HepG2 (cell line): ENCODE data around the gene GRB10. TPM values are rescaled to one million over a fixed set of nuclear protein-coding genes. Genes with fewer than 3 reads are reported as not detected.
A peak's percentile ranks its signal among the peaks of the same experiment; 100 is the strongest.

ENCODE experiments used
- AKAP8 ChIP-seq: sonication (generic); formaldehyde crosslinking; IDR thresholded peaks from 2 replicates; pipeline ENCODE4 v1.5.1; 2020; ENCODE audit warnings: mild to moderate bottlenecking, missing genetic modification reagents
- DPF2 ChIP-seq: sonication (generic); formaldehyde crosslinking; IDR thresholded peaks from 2 replicates; pipeline ENCODE4 v1.4.0; 2020; ENCODE audit warnings: mild to moderate bottlenecking, low read depth, missing genetic modification reagents, borderline replicate concordance
- GATAD2A ChIP-seq: IDR thresholded peaks from 2 replicates; pipeline ENCODE4 v1.6.1; 2016
- HOXA3 ChIP-seq: sonication (generic); formaldehyde crosslinking; IDR thresholded peaks from 2 replicates; pipeline ENCODE4 v1.5.0; 2020; ENCODE audit warnings: missing genetic modification reagents
- KDM2A ChIP-seq: sonication (generic); formaldehyde crosslinking; IDR thresholded peaks from 2 replicates; pipeline ENCODE4 v1.4.0; 2020; ENCODE audit warnings: low read depth, missing genetic modification reagents, borderline replicate concordance
- MAFK ChIP-seq, 2 experiments: IDR thresholded peaks in 1 of 2; conservative IDR thresholded peaks in 1 of 2; 2 replicates each; pipeline ENCODE4 v1.6.1; 2011; ENCODE audit warnings: improper control_type of control experiment in 2 of 2, low read length in 2 of 2
- NFYB ChIP-seq: sonication (generic); formaldehyde crosslinking; IDR thresholded peaks from 2 replicates; pipeline ENCODE4 v1.4.0; 2020; ENCODE audit warnings: missing genetic modification reagents
- NR2C2 ChIP-seq: sonication (generic); formaldehyde crosslinking; IDR thresholded peaks from 2 replicates; pipeline ENCODE4 v1.4.0; 2020; ENCODE audit warnings: missing genetic modification reagents, mild to moderate bottlenecking, moderate library complexity, borderline replicate concordance
- NR2F6 ChIP-seq, 2 experiments: IDR thresholded peaks; 2 replicates each; pipeline ENCODE4 v1.6.1; 2016; ENCODE audit warnings: antibody characterized with exemption in 1 of 2, mild to moderate bottlenecking in 1 of 2
- POGZ ChIP-seq: sonication (generic); formaldehyde crosslinking; IDR thresholded peaks from 2 replicates; pipeline ENCODE4 v1.4.0; 2020; ENCODE audit warnings: mild to moderate bottlenecking, missing genetic modification reagents
- RXRA ChIP-seq: sonication (generic); formaldehyde crosslinking; IDR thresholded peaks from 2 replicates; pipeline ENCODE4 v1.5.1; 2020; ENCODE audit warnings: missing genetic modification reagents
- RXRB ChIP-seq: IDR thresholded peaks from 2 replicates; pipeline ENCODE4 v1.6.1; 2016; ENCODE audit warnings: borderline replicate concordance, missing genetic modification reagents, missing compliant biosample characterization
- SOX6 ChIP-seq, 2 experiments: fragments of 450-650 bp in 1 of 2; sonication (generic) in 1 of 2; formaldehyde crosslinking in 1 of 2; IDR thresholded peaks; 2 replicates each; pipeline versions ENCODE4 v1.4.0 to v1.6.1; 2017 to 2020; ENCODE audit warnings: antibody characterized with exemption in 1 of 2, mild to moderate bottlenecking in 1 of 2, missing genetic modification reagents in 1 of 2
- ZMYM3 ChIP-seq: sonication (generic); formaldehyde crosslinking; IDR thresholded peaks from 2 replicates; pipeline ENCODE4 v1.5.1; 2020; ENCODE audit warnings: mild to moderate bottlenecking, missing genetic modification reagents
- ZNF281 ChIP-seq: sonication (generic); formaldehyde crosslinking; IDR thresholded peaks from 2 replicates; pipeline ENCODE4 v1.4.0; 2020; ENCODE audit warnings: missing genetic modification reagents, borderline replicate concordance
- ZNF331 ChIP-seq: sonication (generic); formaldehyde crosslinking; IDR thresholded peaks from 2 replicates; pipeline ENCODE4 v1.4.0; 2020; ENCODE audit warnings: missing genetic modification reagents
- ZNF441 ChIP-seq: sonication (generic); formaldehyde crosslinking; IDR thresholded peaks from 2 replicates; pipeline ENCODE4 v1.7.0; 2021; ENCODE audit warnings: missing genetic modification reagents, borderline replicate concordance
- ZNF501 ChIP-seq: sonication (generic); formaldehyde crosslinking; IDR thresholded peaks from 2 replicates; pipeline ENCODE4 v1.5.1; 2020; ENCODE audit warnings: mild to moderate bottlenecking, moderate library complexity, missing genetic modification reagents
- ZNF644 ChIP-seq: IDR thresholded peaks from 2 replicates; pipeline ENCODE4 v1.6.1; 2016; ENCODE audit warnings: low read depth
- ZNF746 ChIP-seq: sonication (generic); formaldehyde crosslinking; IDR thresholded peaks from 2 replicates; pipeline ENCODE4 v1.8.0; 2022; ENCODE audit warnings: mild to moderate bottlenecking, missing genetic modification reagents
- polyA plus RNA-seq, 8 experiments: library from polyadenylated mRNA; depleted of rRNA in 3 of 8; stranded (reverse) in 7 of 8; unstranded in 1 of 8; fragments of >200 nt; fragmentation: Illumina TruSeq in 4 of 8; extraction: Trizol in 4 of 8; gene quantifications; 2 replicates each; pipeline versions ENCODE4 v1.2.1 to v1.2.3, GENCODE V29; 2011 to 2016; ENCODE audit warnings: low read depth in 4 of 8, missing spikeins in 1 of 8, mixed read lengths in 1 of 8; ENCODE audit not compliant: insufficient read depth in 1 of 8
- total RNA-seq, 5 experiments: library from RNA; depleted of rRNA; stranded (reverse); fragments of >200 nt; fragmentation: Illumina TruSeq; extraction: Trizol; gene quantifications; 2 replicates each; pipeline ENCODE4 v1.2.3, GENCODE V29; 2016; ENCODE audit warnings: low read depth in 1 of 5
- TF ChIP-seq, protein P1 (sequence below): sonication (generic); formaldehyde crosslinking; conservative IDR thresholded peaks from 2 replicates; pipeline ENCODE4 v1.4.0; 2020; ENCODE audit warnings: mild to moderate bottlenecking, missing genetic modification reagents, moderate library complexity
- TF ChIP-seq, protein P2 (sequence below): sonication (generic); formaldehyde crosslinking; IDR thresholded peaks from 2 replicates; pipeline ENCODE4 v1.4.0; 2020; ENCODE audit warnings: missing genetic modification reagents

The GRB10 gene
- total and polyA plus RNA-seq, 2 of the 13 experiments (the other 11 are each of a cell fraction or from before 2014, with no cell fraction given) = 4.0 to 6.8 TPM

GRCh38 chr7:50560865-50561351 is 221.8 kb downstream of the GRB10 start (continued):
- TF ChIP-seq, protein P1, sequence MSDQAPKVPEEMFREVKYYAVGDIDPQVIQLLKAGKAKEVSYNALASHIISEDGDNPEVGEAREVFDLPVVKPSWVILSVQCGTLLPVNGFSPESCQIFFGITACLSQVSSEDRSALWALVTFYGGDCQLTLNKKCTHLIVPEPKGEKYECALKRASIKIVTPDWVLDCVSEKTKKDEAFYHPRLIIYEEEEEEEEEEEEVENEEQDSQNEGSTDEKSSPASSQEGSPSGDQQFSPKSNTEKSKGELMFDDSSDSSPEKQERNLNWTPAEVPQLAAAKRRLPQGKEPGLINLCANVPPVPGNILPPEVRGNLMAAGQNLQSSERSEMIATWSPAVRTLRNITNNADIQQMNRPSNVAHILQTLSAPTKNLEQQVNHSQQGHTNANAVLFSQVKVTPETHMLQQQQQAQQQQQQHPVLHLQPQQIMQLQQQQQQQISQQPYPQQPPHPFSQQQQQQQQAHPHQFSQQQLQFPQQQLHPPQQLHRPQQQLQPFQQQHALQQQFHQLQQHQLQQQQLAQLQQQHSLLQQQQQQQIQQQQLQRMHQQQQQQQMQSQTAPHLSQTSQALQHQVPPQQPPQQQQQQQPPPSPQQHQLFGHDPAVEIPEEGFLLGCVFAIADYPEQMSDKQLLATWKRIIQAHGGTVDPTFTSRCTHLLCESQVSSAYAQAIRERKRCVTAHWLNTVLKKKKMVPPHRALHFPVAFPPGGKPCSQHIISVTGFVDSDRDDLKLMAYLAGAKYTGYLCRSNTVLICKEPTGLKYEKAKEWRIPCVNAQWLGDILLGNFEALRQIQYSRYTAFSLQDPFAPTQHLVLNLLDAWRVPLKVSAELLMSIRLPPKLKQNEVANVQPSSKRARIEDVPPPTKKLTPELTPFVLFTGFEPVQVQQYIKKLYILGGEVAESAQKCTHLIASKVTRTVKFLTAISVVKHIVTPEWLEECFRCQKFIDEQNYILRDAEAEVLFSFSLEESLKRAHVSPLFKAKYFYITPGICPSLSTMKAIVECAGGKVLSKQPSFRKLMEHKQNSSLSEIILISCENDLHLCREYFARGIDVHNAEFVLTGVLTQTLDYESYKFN (CRISPR knock-in tag) = peak; percentile 73
- peak; percentile 83 for TF ChIP-seq NR2C2
- TF ChIP-seq ZMYM3 (CRISPR knock-in tag) = peak; percentile 73; the same call in 1 of the 2 replicates
- peak; percentile 91 for TF ChIP-seq RXRA
- TF ChIP-seq SOX6 (IDR thresholded peaks at IDR 0.05) = no peak
- TF ChIP-seq SOX6 (CRISPR knock-in tag; IDR thresholded peaks at IDR 0.05) = peak; percentile 70
- TF ChIP-seq NR2F6 (IDR thresholded peaks at IDR 0.05) = peak; percentile 68; the same call in 1 of the 2 replicates
- peak; percentile 93 for TF ChIP-seq NR2F6 (CRISPR knock-in tag; IDR thresholded peaks at IDR 0.05)
- peak; percentile 59 for TF ChIP-seq NFYB (CRISPR knock-in tag)
- TF ChIP-seq HOXA3 (CRISPR knock-in tag) = peak; percentile 58; the same call in 1 of the 2 replicates
- TF ChIP-seq AKAP8 (CRISPR knock-in tag) = peak; percentile 51; the same call in 1 of the 2 replicates
- peak; percentile 71; the same call in 1 of the 2 replicates for TF ChIP-seq GATAD2A (CRISPR knock-in tag)
- TF ChIP-seq ZNF746 (CRISPR knock-in tag) = peak; percentile 57; the same call in 1 of the 2 replicates
- peak; percentile 46; the same call in 1 of the 2 replicates for TF ChIP-seq DPF2
- no peak for TF ChIP-seq ZNF281 (CRISPR knock-in tag)
- TF ChIP-seq ZNF331 (CRISPR knock-in tag) = peak; percentile 67; the same call in 1 of the 2 replicates
- no peak for TF ChIP-seq MAFK (conservative IDR thresholded peaks at IDR 0.05 in 1 of 2, IDR thresholded peaks at IDR 0.05 in 1 of 2; ENCODE audit: low read length in 2 of 2)
- TF ChIP-seq RXRB (CRISPR knock-in tag) = peak; percentile 85
- TF ChIP-seq ZNF501 (CRISPR knock-in tag) = peak; percentile 52; the same call in 1 of the 2 replicates
- peak; percentile 41; the same call in 1 of the 2 replicates for TF ChIP-seq ZNF441 (CRISPR knock-in tag)
- peak; percentile 58; the same call in 1 of the 2 replicates for TF ChIP-seq ZNF644 (CRISPR knock-in tag)
- TF ChIP-seq KDM2A = 0 out of 2 replicates have a peak, but pooled peaks have one; percentile 13
- TF ChIP-seq POGZ (CRISPR knock-in tag) = peak; percentile 60
- TF ChIP-seq, protein P2, sequence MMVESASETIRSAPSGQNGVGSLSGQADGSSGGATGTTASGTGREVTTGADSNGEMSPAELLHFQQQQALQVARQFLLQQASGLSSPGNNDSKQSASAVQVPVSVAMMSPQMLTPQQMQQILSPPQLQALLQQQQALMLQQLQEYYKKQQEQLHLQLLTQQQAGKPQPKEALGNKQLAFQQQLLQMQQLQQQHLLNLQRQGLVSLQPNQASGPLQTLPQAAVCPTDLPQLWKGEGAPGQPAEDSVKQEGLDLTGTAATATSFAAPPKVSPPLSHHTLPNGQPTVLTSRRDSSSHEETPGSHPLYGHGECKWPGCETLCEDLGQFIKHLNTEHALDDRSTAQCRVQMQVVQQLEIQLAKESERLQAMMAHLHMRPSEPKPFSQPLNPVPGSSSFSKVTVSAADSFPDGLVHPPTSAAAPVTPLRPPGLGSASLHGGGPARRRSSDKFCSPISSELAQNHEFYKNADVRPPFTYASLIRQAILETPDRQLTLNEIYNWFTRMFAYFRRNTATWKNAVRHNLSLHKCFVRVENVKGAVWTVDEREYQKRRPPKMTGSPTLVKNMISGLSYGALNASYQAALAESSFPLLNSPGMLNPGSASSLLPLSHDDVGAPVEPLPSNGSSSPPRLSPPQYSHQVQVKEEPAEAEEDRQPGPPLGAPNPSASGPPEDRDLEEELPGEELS (CRISPR knock-in tag) = peak; percentile 57; the same call in 1 of the 2 replicates
